SK-N-SH treated with all-trans-retinoic acid at 6 μM for 48 hours (cell line): ENCODE results near the gene GJA3.
A peak's percentile ranks its signal among the peaks of the same experiment; 100 is the strongest.

Source experiments
- ATAC-seq: fragments of 200-7000 bp; cut with Tn5 transposase; 3 replicates; pipeline ENCODE4 v1.9.1; 2020; ENCODE audit warnings: mild to moderate bottlenecking, moderate library complexity
- ARNTL ChIP-seq: fragments of 450-650 bp; formaldehyde crosslinking; IDR thresholded peaks from 2 replicates; pipeline ENCODE4 v1.5.0; 2020; ENCODE audit warnings: low read depth, mild to moderate bottlenecking, moderate library complexity, borderline replicate concordance
- BACH2 ChIP-seq: fragments of 250-450 bp; sonication (Bioruptor Pico); IDR thresholded peaks from 2 replicates; pipeline ENCODE4 v1.9.0; 2021; ENCODE audit warnings: mild to moderate bottlenecking, borderline replicate concordance
- CSDC2 ChIP-seq: fragments of 250-450 bp; sonication (Bioruptor Pico); IDR thresholded peaks from 2 replicates; pipeline ENCODE4 v1.5.0; 2020; ENCODE audit warnings: mild to moderate bottlenecking, moderate library complexity
- ESRRG ChIP-seq: fragments of 250-450 bp; sonication (Bioruptor Pico); IDR thresholded peaks from 2 replicates; pipeline ENCODE4 v1.6.1; 2021; ENCODE audit warnings: mild to moderate bottlenecking
- OSR1 ChIP-seq: fragments of 250-450 bp; sonication (Bioruptor Pico); IDR thresholded peaks from 2 replicates; pipeline ENCODE4 v1.8.0; 2022; ENCODE audit warnings: moderate library complexity, mild to moderate bottlenecking, inconsistent platforms
- PPARA ChIP-seq: fragments of 250-450 bp; sonication (Bioruptor Pico); IDR thresholded peaks from 2 replicates; pipeline ENCODE4 v1.5.0; 2020; ENCODE audit warnings: mild to moderate bottlenecking, borderline replicate concordance
- SNAI2 ChIP-seq: fragments of 250-450 bp; sonication (Bioruptor Pico); IDR thresholded peaks from 2 replicates; pipeline ENCODE4 v1.5.0; 2020; ENCODE audit warnings: mild to moderate bottlenecking, moderate library complexity
- TCF4 ChIP-seq: fragments of 250-450 bp; sonication (Bioruptor Pico); IDR thresholded peaks from 2 replicates; pipeline ENCODE4 v1.8.0; 2021; ENCODE audit warnings: mild to moderate bottlenecking, moderate library complexity, borderline replicate concordance
- TOX ChIP-seq: fragments of 250-450 bp; sonication (Bioruptor Pico); IDR thresholded peaks from 2 replicates; pipeline ENCODE4 v1.8.0; 2021; ENCODE audit warnings: mild to moderate bottlenecking, moderate library complexity, borderline replicate concordance
- ZC3H10 ChIP-seq: fragments of 250-450 bp; sonication (Bioruptor Pico); IDR thresholded peaks from 2 replicates; pipeline ENCODE4 v1.5.1; 2021; ENCODE audit warnings: mild to moderate bottlenecking, moderate library complexity
- ZFP3 ChIP-seq: fragments of 250-450 bp; sonication (Bioruptor Pico); IDR thresholded peaks from 2 replicates; pipeline ENCODE4 v1.5.0; 2020; ENCODE audit warnings: mild to moderate bottlenecking, moderate library complexity
- ZFP30 ChIP-seq: fragments of 450-650 bp; formaldehyde crosslinking; IDR thresholded peaks from 2 replicates; pipeline ENCODE4 v1.5.0; 2022; ENCODE audit warnings: mild to moderate bottlenecking, moderate library complexity
- ZNF565 ChIP-seq: fragments of 450-650 bp; formaldehyde crosslinking; conservative IDR thresholded peaks from 2 replicates; pipeline ENCODE4 v1.5.0; 2020; ENCODE audit warnings: low read depth, mild to moderate bottlenecking, moderate library complexity
- ZNF70 ChIP-seq: fragments of 450-650 bp; formaldehyde crosslinking; IDR thresholded peaks from 2 replicates; pipeline ENCODE4 v1.5.0; 2020; ENCODE audit warnings: mild to moderate bottlenecking, moderate library complexity
- ZNF8 ChIP-seq: fragments of 450-650 bp; formaldehyde crosslinking; IDR thresholded peaks from 2 replicates; pipeline ENCODE4 v1.5.0; 2020; ENCODE audit warnings: mild to moderate bottlenecking, moderate library complexity
- TF ChIP-seq, protein P1 (sequence below): fragments of 250-450 bp; sonication (Bioruptor Pico); IDR thresholded peaks from 2 replicates; pipeline ENCODE4 v1.8.0; 2021; ENCODE audit warnings: low read depth, mild to moderate bottlenecking, moderate library complexity, borderline replicate concordance
- TF ChIP-seq, protein P2 (sequence below): fragments of 250-450 bp; sonication (Bioruptor Pico); IDR thresholded peaks from 2 replicates; pipeline ENCODE4 v1.8.0; 2020; ENCODE audit warnings: mild to moderate bottlenecking, moderate library complexity, borderline replicate concordance
- TF ChIP-seq, protein P3 (sequence below): fragments of 250-450 bp; sonication (Bioruptor Pico); IDR thresholded peaks from 2 replicates; pipeline ENCODE4 v1.5.1; 2021; ENCODE audit warnings: mild to moderate bottlenecking, moderate library complexity
- TF ChIP-seq, protein P4 (sequence below): fragments of 250-450 bp; sonication (Bioruptor Pico); IDR thresholded peaks from 2 replicates; pipeline ENCODE4 v1.5.1; 2020; ENCODE audit warnings: low read depth, mild to moderate bottlenecking, moderate library complexity
- TF ChIP-seq, protein P5 (sequence below): fragments of 250-450 bp; sonication (Bioruptor Pico); IDR thresholded peaks from 2 replicates; pipeline ENCODE4 v1.5.0; 2020; ENCODE audit warnings: mild to moderate bottlenecking, moderate library complexity

Gene GJA3

DNA sequence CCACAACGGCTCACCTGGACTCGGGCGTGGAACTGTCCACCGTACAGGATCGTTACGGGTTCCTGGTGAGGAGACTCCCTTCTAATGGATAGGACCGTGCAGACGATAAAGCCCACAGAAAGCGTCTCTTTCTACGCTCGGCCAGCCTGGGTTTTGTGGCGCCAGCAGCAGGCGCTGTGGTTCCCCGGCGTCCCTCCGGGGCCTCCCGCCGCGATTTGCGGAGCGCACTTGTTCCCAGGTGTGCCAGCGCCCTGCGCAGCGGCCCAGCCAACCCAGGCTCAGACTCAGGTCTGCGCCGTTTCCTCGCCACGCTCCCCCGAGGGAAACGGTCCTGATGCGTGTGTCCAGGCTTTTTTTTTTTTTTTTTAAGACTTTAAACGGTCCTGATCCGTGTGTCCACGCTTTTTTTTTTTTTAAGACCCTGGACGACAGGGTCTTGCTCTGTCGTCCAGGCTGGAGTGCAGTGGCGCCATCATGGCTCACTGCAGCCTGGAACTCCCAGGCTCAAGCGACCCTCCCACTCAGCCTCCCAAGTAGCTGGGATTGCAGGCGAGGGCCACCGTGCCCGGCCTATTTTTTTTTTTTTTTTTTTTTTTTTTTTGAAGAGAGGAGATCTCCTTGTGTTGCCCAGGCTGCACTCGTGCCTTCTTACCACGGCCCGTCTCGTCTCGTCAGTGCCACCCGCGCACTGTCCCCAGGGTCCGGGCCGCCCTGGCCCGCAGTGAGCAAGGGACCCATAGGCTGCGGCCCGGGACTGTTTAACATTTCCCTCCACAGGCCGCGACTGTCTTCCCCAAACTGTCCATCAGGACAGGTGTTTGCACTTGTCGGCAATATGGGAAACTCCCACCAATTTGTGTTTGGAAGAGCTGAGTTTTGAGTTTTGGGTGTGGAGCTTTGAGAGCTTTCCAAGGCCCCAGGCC is 23.8 kb downstream of the GJA3 start:
- peak; percentile 86 for ATAC-seq

DNA sequence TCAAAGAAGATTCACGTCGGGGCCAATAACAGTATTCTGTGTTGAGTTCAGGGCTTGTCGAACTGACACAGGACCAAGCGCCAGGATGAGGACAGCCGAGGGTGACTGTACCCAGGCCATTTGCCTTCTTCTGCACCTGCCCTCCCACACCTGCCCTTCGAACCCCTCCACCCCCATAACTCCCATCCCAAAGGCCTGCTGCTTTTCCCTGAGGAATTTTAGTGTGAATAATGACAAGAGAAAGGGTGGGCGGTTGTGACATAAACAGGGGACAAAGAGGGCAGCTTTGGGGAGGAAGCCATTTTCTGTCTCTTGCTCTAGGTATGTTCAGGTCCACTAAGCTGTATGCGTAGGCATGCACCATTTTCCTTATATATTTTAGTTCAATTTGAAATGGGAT is 26.1 kb downstream of the GJA3 start:
- TF ChIP-seq, protein P1, sequence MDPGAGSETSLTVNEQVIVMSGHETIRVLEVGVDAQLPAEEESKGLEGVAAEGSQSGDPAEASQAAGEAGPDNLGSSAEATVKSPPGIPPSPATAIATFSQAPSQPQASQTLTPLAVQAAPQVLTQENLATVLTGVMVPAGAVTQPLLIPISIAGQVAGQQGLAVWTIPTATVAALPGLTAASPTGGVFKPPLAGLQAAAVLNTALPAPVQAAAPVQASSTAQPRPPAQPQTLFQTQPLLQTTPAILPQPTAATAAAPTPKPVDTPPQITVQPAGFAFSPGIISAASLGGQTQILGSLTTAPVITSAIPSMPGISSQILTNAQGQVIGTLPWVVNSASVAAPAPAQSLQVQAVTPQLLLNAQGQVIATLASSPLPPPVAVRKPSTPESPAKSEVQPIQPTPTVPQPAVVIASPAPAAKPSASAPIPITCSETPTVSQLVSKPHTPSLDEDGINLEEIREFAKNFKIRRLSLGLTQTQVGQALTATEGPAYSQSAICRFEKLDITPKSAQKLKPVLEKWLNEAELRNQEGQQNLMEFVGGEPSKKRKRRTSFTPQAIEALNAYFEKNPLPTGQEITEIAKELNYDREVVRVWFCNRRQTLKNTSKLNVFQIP (CRISPR knock-in tag), result no peak
- TF ChIP-seq TOX (CRISPR knock-in tag) (no peak), ZFP3 (CRISPR knock-in tag) (no peak), OSR1 (CRISPR knock-in tag) (no peak), TCF4 (CRISPR knock-in tag) (no peak), ZNF70 (CRISPR knock-in tag) (no peak), ZC3H10 (CRISPR knock-in tag) (no peak), SNAI2 (CRISPR knock-in tag) (no peak), ESRRG (CRISPR knock-in tag) (no peak), CSDC2 (CRISPR knock-in tag) (no peak)
- TF ChIP-seq, protein P2, sequence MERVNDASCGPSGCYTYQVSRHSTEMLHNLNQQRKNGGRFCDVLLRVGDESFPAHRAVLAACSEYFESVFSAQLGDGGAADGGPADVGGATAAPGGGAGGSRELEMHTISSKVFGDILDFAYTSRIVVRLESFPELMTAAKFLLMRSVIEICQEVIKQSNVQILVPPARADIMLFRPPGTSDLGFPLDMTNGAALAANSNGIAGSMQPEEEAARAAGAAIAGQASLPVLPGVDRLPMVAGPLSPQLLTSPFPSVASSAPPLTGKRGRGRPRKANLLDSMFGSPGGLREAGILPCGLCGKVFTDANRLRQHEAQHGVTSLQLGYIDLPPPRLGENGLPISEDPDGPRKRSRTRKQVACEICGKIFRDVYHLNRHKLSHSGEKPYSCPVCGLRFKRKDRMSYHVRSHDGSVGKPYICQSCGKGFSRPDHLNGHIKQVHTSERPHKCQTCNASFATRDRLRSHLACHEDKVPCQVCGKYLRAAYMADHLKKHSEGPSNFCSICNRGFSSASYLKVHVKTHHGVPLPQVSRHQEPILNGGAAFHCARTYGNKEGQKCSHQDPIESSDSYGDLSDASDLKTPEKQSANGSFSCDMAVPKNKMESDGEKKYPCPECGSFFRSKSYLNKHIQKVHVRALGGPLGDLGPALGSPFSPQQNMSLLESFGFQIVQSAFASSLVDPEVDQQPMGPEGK (CRISPR knock-in tag), result no peak
- TF ChIP-seq, protein P3, sequence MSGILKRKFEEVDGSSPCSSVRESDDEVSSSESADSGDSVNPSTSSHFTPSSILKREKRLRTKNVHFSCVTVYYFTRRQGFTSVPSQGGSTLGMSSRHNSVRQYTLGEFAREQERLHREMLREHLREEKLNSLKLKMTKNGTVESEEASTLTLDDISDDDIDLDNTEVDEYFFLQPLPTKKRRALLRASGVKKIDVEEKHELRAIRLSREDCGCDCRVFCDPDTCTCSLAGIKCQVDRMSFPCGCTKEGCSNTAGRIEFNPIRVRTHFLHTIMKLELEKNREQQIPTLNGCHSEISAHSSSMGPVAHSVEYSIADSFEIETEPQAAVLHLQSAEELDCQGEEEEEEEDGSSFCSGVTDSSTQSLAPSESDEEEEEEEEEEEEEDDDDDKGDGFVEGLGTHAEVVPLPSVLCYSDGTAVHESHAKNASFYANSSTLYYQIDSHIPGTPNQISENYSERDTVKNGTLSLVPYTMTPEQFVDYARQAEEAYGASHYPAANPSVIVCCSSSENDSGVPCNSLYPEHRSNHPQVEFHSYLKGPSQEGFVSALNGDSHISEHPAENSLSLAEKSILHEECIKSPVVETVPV (CRISPR knock-in tag), result no peak
- TF ChIP-seq, all 23 proteins: peak for 0
- no peak for ATAC-seq

More for the DNA sequence above, 23.8 kb downstream of the GJA3 start:
- TF ChIP-seq TOX (CRISPR knock-in tag), result no peak
- TF ChIP-seq, protein P3 (CRISPR knock-in tag), result no peak
- TF ChIP-seq BACH2 (CRISPR knock-in tag), result no peak
- TF ChIP-seq ZFP30 (CRISPR knock-in tag), result no peak
- no peak for TF ChIP-seq ZNF70 (CRISPR knock-in tag)
- TF ChIP-seq ZC3H10 (CRISPR knock-in tag), result no peak
- no peak for TF ChIP-seq ZNF8
- TF ChIP-seq, protein P4, sequence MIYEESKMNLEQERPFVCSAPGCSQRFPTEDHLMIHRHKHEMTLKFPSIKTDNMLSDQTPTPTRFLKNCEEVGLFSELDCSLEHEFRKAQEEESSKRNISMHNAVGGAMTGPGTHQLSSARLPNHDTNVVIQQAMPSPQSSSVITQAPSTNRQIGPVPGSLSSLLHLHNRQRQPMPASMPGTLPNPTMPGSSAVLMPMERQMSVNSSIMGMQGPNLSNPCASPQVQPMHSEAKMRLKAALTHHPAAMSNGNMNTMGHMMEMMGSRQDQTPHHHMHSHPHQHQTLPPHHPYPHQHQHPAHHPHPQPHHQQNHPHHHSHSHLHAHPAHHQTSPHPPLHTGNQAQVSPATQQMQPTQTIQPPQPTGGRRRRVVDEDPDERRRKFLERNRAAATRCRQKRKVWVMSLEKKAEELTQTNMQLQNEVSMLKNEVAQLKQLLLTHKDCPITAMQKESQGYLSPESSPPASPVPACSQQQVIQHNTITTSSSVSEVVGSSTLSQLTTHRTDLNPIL (CRISPR knock-in tag), result no peak
- TF ChIP-seq CSDC2 (CRISPR knock-in tag), result no peak
- TF ChIP-seq ZFP3 (CRISPR knock-in tag), result no peak
- no peak for TF ChIP-seq ZNF565 (CRISPR knock-in tag)
- TF ChIP-seq PPARA (CRISPR knock-in tag), result no peak
- TF ChIP-seq, protein P5, sequence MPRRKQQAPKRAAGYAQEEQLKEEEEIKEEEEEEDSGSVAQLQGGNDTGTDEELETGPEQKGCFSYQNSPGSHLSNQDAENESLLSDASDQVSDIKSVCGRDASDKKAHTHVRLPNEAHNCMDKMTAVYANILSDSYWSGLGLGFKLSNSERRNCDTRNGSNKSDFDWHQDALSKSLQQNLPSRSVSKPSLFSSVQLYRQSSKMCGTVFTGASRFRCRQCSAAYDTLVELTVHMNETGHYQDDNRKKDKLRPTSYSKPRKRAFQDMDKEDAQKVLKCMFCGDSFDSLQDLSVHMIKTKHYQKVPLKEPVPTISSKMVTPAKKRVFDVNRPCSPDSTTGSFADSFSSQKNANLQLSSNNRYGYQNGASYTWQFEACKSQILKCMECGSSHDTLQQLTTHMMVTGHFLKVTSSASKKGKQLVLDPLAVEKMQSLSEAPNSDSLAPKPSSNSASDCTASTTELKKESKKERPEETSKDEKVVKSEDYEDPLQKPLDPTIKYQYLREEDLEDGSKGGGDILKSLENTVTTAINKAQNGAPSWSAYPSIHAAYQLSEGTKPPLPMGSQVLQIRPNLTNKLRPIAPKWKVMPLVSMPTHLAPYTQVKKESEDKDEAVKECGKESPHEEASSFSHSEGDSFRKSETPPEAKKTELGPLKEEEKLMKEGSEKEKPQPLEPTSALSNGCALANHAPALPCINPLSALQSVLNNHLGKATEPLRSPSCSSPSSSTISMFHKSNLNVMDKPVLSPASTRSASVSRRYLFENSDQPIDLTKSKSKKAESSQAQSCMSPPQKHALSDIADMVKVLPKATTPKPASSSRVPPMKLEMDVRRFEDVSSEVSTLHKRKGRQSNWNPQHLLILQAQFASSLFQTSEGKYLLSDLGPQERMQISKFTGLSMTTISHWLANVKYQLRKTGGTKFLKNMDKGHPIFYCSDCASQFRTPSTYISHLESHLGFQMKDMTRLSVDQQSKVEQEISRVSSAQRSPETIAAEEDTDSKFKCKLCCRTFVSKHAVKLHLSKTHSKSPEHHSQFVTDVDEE (CRISPR knock-in tag), result no peak
- no peak for TF ChIP-seq ESRRG (CRISPR knock-in tag)
- no peak for TF ChIP-seq ARNTL (CRISPR knock-in tag)
- no peak for TF ChIP-seq TCF4 (CRISPR knock-in tag)
- TF ChIP-seq, all 23 proteins: peak for 0
